Cardiac muscle cell (in vitro differentiated cells and primary cell): ENCODE data around the gene VTI1B. TPM values are rescaled to one million over a fixed set of nuclear protein-coding genes. Genes with fewer than 3 reads are reported as not detected.

Experiments
- DNase-seq, 2 donors: peaks; one replicate each; pipeline versions ENCODE4 v3.0.0 to v3.0.0-alpha.2; 2010 to 2017; ENCODE audit warnings: low read depth in 1 of 2, low spot score in 1 of 2
- H3K27ac ChIP-seq: fragments of 200-600 bp; sonication (generic); 2 replicates; pipeline ENCODE4 v1.5.1; 2016
- H3K27me3 ChIP-seq: fragments of 200-600 bp; sonication (generic); 2 replicates; pipeline ENCODE4 v1.6.0; 2016; ENCODE audit warnings: control low read depth
- H3K36me3 ChIP-seq: fragments of 200-600 bp; sonication (generic); 2 replicates; pipeline ENCODE4 v1.5.1; 2016; ENCODE audit warnings: control low read depth
- H3K4me1 ChIP-seq: fragments of 200-600 bp; sonication (generic); 2 replicates; pipeline ENCODE4 v1.8.1; 2017; ENCODE audit warnings: low read depth, mild to moderate bottlenecking, mixed run types
- H3K4me3 ChIP-seq: fragments of 200-600 bp; sonication (generic); 2 replicates; pipeline ENCODE4 v1.5.1; 2016; ENCODE audit warnings: mild to moderate bottlenecking
- H3K9me3 ChIP-seq: fragments of 200-600 bp; sonication (generic); 2 replicates; pipeline ENCODE4 v1.5.1; 2017; ENCODE audit warnings: low read depth, mild to moderate bottlenecking, control low read depth
- CTCF ChIP-seq: IDR thresholded peaks from 2 replicates; pipeline ENCODE4 v1.5.1; 2012; ENCODE audit warnings: low read depth, mild to moderate bottlenecking, low read length
- polyA plus RNA-seq: library from polyadenylated mRNA; unstranded; fragments of >200 nt; fragmentation: Nextera tagmentation; extraction: Ambion mirVana; gene quantifications from 2 replicates; pipeline ENCODE4 v1.2.1, GENCODE V29; 2016
- total RNA-seq: library from RNA; depleted of rRNA; stranded (reverse); fragments of >200 nt; gene quantifications from 2 replicates; pipeline ENCODE4 v1.2.3, GENCODE V29; 2016

VTI1B gene
- total and polyA plus RNA-seq, 2 experiments from 2014 or later = 77.8 to 136 TPM

- H3K4me3 ChIP-seq = peak overlapping the region; percentile 89
- no peak for TF ChIP-seq CTCF
- no peaks in the 10 kb centered on the region for H3K9me3 ChIP-seq
- H3K36me3 ChIP-seq = peaks cover 9% of the 10 kb centered on the region
- DNase-seq = no peak
- H3K4me1 ChIP-seq = peaks cover 9% of the 10 kb centered on the region
- peak overlapping the region; percentile 100 for H3K27ac ChIP-seq
- H3K27me3 ChIP-seq = no peaks in the 10 kb centered on the region
Observed at GRCh38 chr14:67673451-67673850, 981 bp downstream of the VTI1B start.

- Histone ChIP-seq H3K27me3 (no peaks in the 10 kb centered on the region), H3K9me3 (no peaks in the 10 kb centered on the region), H3K36me3 (no peaks in the 10 kb centered on the region), H3K4me1 (peaks cover 7% of the 10 kb centered on the region), H3K4me3 (no peak overlapping the region), H3K27ac (no peak overlapping the region)
- no peak for DNase-seq
- TF ChIP-seq CTCF = no peak
Observed at GRCh38 chr14:67668559-67668958, 5.9 kb downstream of the VTI1B start.

GRCh38 chr14:67666750-67667449 lies 7.5 kb downstream of the VTI1B start:
- peak; percentile 72 for TF ChIP-seq CTCF
- Histone ChIP-seq H3K27me3 (no peaks in the 10 kb centered on the region), H3K36me3 (no peaks in the 10 kb centered on the region), H3K4me3 (no peak overlapping the region), H3K4me1 (no peaks in the 10 kb centered on the region), H3K9me3 (no peaks in the 10 kb centered on the region), H3K27ac (no peak overlapping the region)
- DNase-seq = peak; percentile 51 to 83

GRCh38 chr14:67665868-67666267 lies 8.6 kb downstream of the VTI1B start:
- no peak for TF ChIP-seq CTCF
- DNase-seq = peak in 1 of 2 donors; percentile 64
- Histone ChIP-seq H3K4me3 (no peak overlapping the region), H3K9me3 (no peaks in the 10 kb centered on the region), H3K4me1 (no peaks in the 10 kb centered on the region), H3K36me3 (no peaks in the 10 kb centered on the region), H3K27me3 (no peaks in the 10 kb centered on the region), H3K27ac (no peak overlapping the region)

GRCh38 chr14:67663633-67664032 lies 10.8 kb downstream of the VTI1B start:
- no peaks in the 10 kb centered on the region for H3K9me3 ChIP-seq

More at GRCh38 chr14:67663633-67664032, 10.8 kb downstream of the VTI1B start:
- no peaks in the 10 kb centered on the region for H3K27me3 ChIP-seq
- H3K4me1 ChIP-seq = no peaks in the 10 kb centered on the region
- H3K27ac ChIP-seq = no peak overlapping the region
- peaks cover 5% of the 10 kb centered on the region for H3K36me3 ChIP-seq
- no peak for DNase-seq
- no peak overlapping the region for H3K4me3 ChIP-seq
- no peak for TF ChIP-seq CTCF
